Upper lobe of left lung (tissue), 4 donors: ENCODE measurements around the gene FOXN1.

Experiments
- EP300 ChIP-seq, 4 donors: sonication (generic); formaldehyde crosslinking; IDR thresholded peaks; one replicate each; pipeline ENCODE4 v1.5.1; 2017; ENCODE audit warnings: antibody characterized with exemption in 4 of 4, control low read depth in 2 of 4
- POLR2A ChIP-seq, 4 donors: fragments of 450-650 bp; IDR thresholded peaks; one replicate each; pipeline ENCODE4 v1.5.1; 2016 to 2017; ENCODE audit warnings: antibody characterized with exemption in 4 of 4, mild to moderate bottlenecking in 2 of 4
- POLR2AphosphoS5 ChIP-seq, 2 donors: sonication (generic); formaldehyde crosslinking; IDR thresholded peaks; one replicate each; pipeline ENCODE4 v1.5.1; 2017; ENCODE audit warnings: antibody characterized with exemption in 2 of 2
- TF ChIP-seq, protein P1 (sequence below), 6 experiments: fragments of 450-650 bp in 4 of 6; fragments of 200-600 bp in 2 of 6; sonication (generic) in 2 of 6; IDR thresholded peaks; one replicate each; pipeline ENCODE4 v1.5.1; 2016 to 2019; ENCODE audit warnings: antibody characterized with exemption in 6 of 6

DNA sequence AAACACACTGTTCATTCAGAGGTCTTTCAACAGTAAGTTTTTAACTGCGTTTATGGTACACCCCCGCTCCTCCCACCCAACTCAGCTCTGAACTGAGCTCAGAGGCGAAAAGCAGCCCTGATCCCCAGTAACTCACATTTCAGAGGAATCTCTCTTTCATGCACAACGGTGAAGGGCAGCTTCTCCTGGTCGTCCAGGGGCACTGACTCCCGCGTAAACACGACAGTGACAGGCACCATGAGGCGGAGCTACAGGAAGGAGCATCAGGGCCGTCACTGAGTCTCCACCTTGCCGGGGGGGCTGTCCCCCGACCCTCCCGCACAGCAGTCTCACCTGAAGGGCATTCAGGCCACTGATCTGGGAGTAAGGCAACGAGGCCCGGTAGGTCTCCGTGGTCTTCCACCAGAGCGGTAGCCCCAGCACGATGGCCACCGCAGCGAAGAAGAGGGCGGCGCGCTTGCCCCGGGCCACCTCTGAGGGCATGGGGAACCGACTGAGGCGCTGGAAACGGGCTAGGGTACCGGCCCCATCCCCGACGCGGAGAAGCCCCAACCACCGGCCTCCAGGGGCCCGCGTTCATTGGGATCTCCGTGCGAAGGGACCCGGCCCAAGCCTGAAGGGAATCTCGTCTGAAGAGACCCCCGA is 64.7 kb downstream of the FOXN1 start:
- TF ChIP-seq POLR2AphosphoS5 (IDR thresholded peaks at IDR 0.05) (no peak), POLR2A (IDR thresholded peaks at IDR 0.05) (no peak), EP300 (IDR thresholded peaks at IDR 0.05) (no peak)
- TF ChIP-seq, protein P1, sequence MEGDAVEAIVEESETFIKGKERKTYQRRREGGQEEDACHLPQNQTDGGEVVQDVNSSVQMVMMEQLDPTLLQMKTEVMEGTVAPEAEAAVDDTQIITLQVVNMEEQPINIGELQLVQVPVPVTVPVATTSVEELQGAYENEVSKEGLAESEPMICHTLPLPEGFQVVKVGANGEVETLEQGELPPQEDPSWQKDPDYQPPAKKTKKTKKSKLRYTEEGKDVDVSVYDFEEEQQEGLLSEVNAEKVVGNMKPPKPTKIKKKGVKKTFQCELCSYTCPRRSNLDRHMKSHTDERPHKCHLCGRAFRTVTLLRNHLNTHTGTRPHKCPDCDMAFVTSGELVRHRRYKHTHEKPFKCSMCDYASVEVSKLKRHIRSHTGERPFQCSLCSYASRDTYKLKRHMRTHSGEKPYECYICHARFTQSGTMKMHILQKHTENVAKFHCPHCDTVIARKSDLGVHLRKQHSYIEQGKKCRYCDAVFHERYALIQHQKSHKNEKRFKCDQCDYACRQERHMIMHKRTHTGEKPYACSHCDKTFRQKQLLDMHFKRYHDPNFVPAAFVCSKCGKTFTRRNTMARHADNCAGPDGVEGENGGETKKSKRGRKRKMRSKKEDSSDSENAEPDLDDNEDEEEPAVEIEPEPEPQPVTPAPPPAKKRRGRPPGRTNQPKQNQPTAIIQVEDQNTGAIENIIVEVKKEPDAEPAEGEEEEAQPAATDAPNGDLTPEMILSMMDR (IDR thresholded peaks at IDR 0.05) = no peak
